Adrenal gland (tissue), 12 donors: ENCODE results near the gene SLC38A1. TPM values are rescaled to one million over a fixed set of nuclear protein-coding genes. Genes with fewer than 3 reads are reported as not detected.

Experiments
- DNase-seq, 7 donors: peaks; one replicate each; pipeline ENCODE4 v3.0.0-alpha.2; 2019 to 2020
- H3K27ac ChIP-seq, 5 donors: fragments of 200-600 bp; sonication (generic) in 4 of 5; 1 replicate in 3 of 5; 2 replicates in 2 of 5; pipeline versions ENCODE4 v1.5.1 to v1.8.0; 2016 to 2020; ENCODE audit warnings: mild to moderate bottlenecking in 1 of 5
- H3K27me3 ChIP-seq: fragments of 200-600 bp; 2 replicates; pipeline ENCODE4 v1.8.0; 2021
- H3K36me3 ChIP-seq, 2 donors: fragments of 200-600 bp; replicated peaks in 1 of 2; 1 replicate in 1 of 2; 2 replicates in 1 of 2; pipeline versions ENCODE4 v1.5.1 to v1.8.0; 2018 to 2022
- H3K4me1 ChIP-seq, 2 donors: fragments of 200-600 bp; replicated peaks in 1 of 2; 1 replicate in 1 of 2; 2 replicates in 1 of 2; pipeline versions ENCODE4 v1.5.1 to v1.8.0; 2018 to 2021
- H3K4me3 ChIP-seq, 4 donors: fragments of 200-600 bp; sonication (generic) in 3 of 4; one replicate each; pipeline ENCODE4 v1.5.1; 2016 to 2018
- H3K9me3 ChIP-seq, 3 donors: fragments of 200-600 bp; sonication (generic) in 1 of 3; replicated peaks in 1 of 3; 1 replicate in 2 of 3; 2 replicates in 1 of 3; pipeline versions ENCODE4 v1.5.1 to v1.8.0; 2016 to 2021
- CTCF ChIP-seq, 6 experiments: fragments of 450-650 bp in 4 of 6; fragments of 200-600 bp in 2 of 6; sonication (generic) in 1 of 6; IDR thresholded peaks; 1 replicate in 5 of 6; 2 replicates in 1 of 6; pipeline versions ENCODE4 v1.5.1 to v1.8.0; 2016 to 2021; ENCODE audit warnings: antibody characterized with exemption in 6 of 6, mild to moderate bottlenecking in 2 of 6, moderate library complexity in 1 of 6
- POLR2A ChIP-seq, 2 donors: fragments of 450-650 bp; IDR thresholded peaks; one replicate each; pipeline ENCODE4 v1.6.1; 2017; ENCODE audit warnings: antibody characterized with exemption in 2 of 2, mild to moderate bottlenecking in 2 of 2, moderate library complexity in 1 of 2
- WGBS, 4 donors: extraction: QIAGEN DNeasy Blood & Tissue Kit in 2 of 4; methylation state at CpG; one replicate each; pipeline versions ENCODE4 v1.1.5 to v1.1.7; 2013 to 2017; 5-methylcytosine and 5-hydroxymethylcytosine counted together
- intact Hi-C, 2 donors: fragments of 100-400 bp; cut with DNase I; formaldehyde crosslinking; loops; one replicate each; pipeline versions ENCODE4 v1.14.1 to v1.15.0; 2022 to 2023
- polyA plus RNA-seq, 3 donors: library from polyadenylated mRNA; stranded (reverse); fragments of 200-250 nt in 2 of 3; fragments of 350-450 nt in 1 of 3; fragmentation: Illumina TruSeq in 1 of 3; extraction: RNeasy Lipid Tissue Mini Kit (QIAGEN cat#74804) in 1 of 3; gene quantifications; one replicate each; pipeline ENCODE4 v1.2.3, GENCODE V29; 2013 to 2014
- total RNA-seq, 9 donors: library from RNA; depleted of rRNA in 4 of 9; stranded (reverse); fragments of >200 nt in 4 of 9; fragments of 120-200 nt in 1 of 9; fragmentation: NEBNext Ultra II Directional in 1 of 9; extraction: Animal tissue kit (Norgen Biotek cat#: 25700) in 1 of 9; gene quantifications; one replicate each; pipeline versions ENCODE4 v1.1.0 to v1.2.4, GENCODE V29; 2013 to 2023
- donor health status: healthy with polysubstance abuse.
- donor health status: Bipolar disorder and iron deficiency.
- donor health status: DM: yes; HTN: yes; CAD: no.
- donor health status: DM: no; HTN: no; CAD: no.
- donor health status: DM: no; HTN: no; CAD: no.
- donor health status: DM: yes; HTN: yes; CAD: no.

SLC38A1 gene
- total and polyA plus RNA-seq, 12 donors: 2.4 to 14.8 (median 6.1) TPM

GRCh38 chr12:46265102-46265501, 3.7 kb downstream of the SLC38A1 start:
- Histone ChIP-seq H3K36me3 (no peaks in the 10 kb centered on the region), H3K4me3 (no peak overlapping the region), H3K4me1 (peaks cover 19 to 20% of the 10 kb centered on the region in 2 donors), H3K9me3 (no peaks in the 10 kb centered on the region), H3K27me3 (peaks cover 5% of the 10 kb centered on the region), H3K27ac (no peak overlapping the region)
- TF ChIP-seq POLR2A (IDR thresholded peaks at IDR 0.05): no peak
- TF ChIP-seq CTCF (IDR thresholded peaks at IDR 0.05): no peak
- DNase-seq: no peak
- intact Hi-C loops: no loop called here

GRCh38 chr12:46264057-46264456, 4.8 kb downstream of the SLC38A1 start:
- Histone ChIP-seq H3K4me1 (peaks cover 14 to 19% of the 10 kb centered on the region in 2 donors), H3K27me3 (no peaks in the 10 kb centered on the region)
- intact Hi-C loops: no loop called here

GRCh38 chr12:46263140-46264016, 5.5 kb downstream of the SLC38A1 start:
- Histone ChIP-seq H3K27me3 (no peaks in the 10 kb centered on the region), H3K36me3 (no peaks in the 10 kb centered on the region), H3K4me1 (peaks cover 7 to 17% of the 10 kb centered on the region in 2 donors), H3K27ac (no peak overlapping the region), H3K4me3 (no peak overlapping the region), H3K9me3 (no peaks in the 10 kb centered on the region)
- intact Hi-C loops: no loop called here
- no peak for DNase-seq
- 91 to 95% (median 92%) methylated on average over 6 of the region's 6 CpGs for WGBS, 4 donors
- TF ChIP-seq POLR2A (IDR thresholded peaks at IDR 0.05) (no peak), CTCF (IDR thresholded peaks at IDR 0.05) (no peak)

More at GRCh38 chr12:46264057-46264456, 4.8 kb downstream of the SLC38A1 start:
- H3K36me3 ChIP-seq: no peaks in the 10 kb centered on the region
- WGBS, 4 donors: 0 to 44% (median 31%) methylated on average over 1 of the region's 1 CpG
- TF ChIP-seq POLR2A (IDR thresholded peaks at IDR 0.05): no peak
- H3K9me3 ChIP-seq: no peaks in the 10 kb centered on the region
- DNase-seq: no peak
- H3K4me3 ChIP-seq: no peak overlapping the region
- H3K27ac ChIP-seq: no peak overlapping the region

- no peak for DNase-seq
- 76 to 95% (median 88%) methylated on average over 2 of the region's 2 CpGs for WGBS, 4 donors
- Histone ChIP-seq H3K27me3 (no peaks in the 10 kb centered on the region), H3K27ac (no peak overlapping the region), H3K4me1 (no peaks in the 10 kb centered on the region), H3K36me3 (no peaks in the 10 kb centered on the region), H3K4me3 (no peak overlapping the region), H3K9me3 (no peaks in the 10 kb centered on the region)
- intact Hi-C loops: no loop called here
- TF ChIP-seq POLR2A (IDR thresholded peaks at IDR 0.05): no peak
- no peak for TF ChIP-seq CTCF (IDR thresholded peaks at IDR 0.05)
Observed at GRCh38 chr12:46261646-46262045, 7.2 kb downstream of the SLC38A1 start.
